ENCODE results near the gene FGF23.

Gene FGF23

GRCh38 chr12:4380332-4380731 is 820 bp upstream of the FGF23 start:
- DNase-seq, result no peak

DNA sequence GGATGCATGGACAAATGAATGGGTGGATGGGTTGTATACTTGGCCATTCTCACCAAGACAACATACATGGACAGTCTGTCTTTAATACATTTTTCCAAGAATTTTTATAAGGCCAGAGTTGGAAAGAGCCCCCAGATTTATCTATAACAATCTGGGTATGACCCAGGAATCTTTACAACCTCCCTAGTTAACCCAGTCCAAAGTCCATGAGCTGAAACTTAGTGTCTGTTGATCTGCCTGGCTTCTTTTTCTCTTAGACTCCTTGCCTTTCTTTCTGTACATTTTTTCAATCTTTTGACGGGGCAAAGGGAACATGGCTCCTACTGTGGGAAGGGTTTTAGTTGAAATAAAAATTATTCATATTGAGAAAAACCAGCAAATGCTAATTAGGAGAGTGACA is 740 bp downstream of the FGF23 start:
- no peak for DNase-seq

- no peak for DNase-seq
These were observed 4.1 kb downstream of the FGF23 start for GRCh38 chr12:4375449-4375848.

- no peak for DNase-seq
These were observed 6.9 kb downstream of the FGF23 start for GRCh38 chr12:4372653-4373052.

- DNase-seq, result no peak
These were observed 9.2 kb downstream of the FGF23 start for GRCh38 chr12:4370265-4370664.

DNA sequence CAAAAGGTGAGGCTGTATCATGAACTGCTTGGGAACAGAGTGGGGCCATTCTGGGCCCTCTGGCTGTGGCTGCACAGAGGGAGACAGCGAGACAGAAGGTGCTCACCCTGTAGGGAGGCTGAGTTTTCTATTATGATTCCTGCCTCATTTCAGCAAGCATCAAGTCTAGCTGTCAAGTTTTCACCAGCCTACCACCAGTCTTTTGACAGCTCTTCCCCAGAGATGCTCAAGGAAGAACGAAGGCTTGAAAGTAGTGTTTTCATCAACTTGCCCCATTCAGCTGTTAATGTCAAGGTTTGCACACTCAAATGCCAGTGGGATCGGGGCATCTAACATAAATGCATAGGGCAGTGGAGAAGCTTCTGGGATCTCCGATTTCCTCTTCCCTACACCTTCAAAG is 10.0 kb downstream of the FGF23 start:
- DNase-seq, result no peak

- no peak for DNase-seq
These were observed 13.4 kb downstream of the FGF23 start for GRCh38 chr12:4366090-4366489.

- DNase-seq, result no peak
These were observed 23.5 kb downstream of the FGF23 start for GRCh38 chr12:4356041-4356327.

- no peak for DNase-seq
These were observed 24.1 kb downstream of the FGF23 start for GRCh38 chr12:4355156-4356040.

DNA sequence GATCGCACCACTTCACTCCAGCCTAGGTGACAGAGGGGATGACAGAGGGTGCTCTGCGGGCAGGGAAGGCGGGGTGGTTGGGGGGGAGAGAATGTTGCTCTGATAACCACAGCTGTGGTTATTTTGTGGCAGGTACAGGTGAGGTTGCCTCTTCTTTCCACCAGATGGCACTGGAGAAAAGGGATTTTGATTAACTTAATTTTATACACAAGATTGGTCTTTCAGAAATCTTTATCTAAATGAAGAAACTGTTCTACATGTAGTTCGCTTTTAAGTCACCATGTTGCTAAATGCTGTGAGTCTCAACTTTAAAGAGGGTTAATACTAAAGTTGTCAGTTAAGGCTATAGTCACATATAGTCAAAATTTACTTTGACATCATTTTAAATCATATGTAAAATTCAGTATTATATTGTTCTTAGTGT is 25.7 kb downstream of the FGF23 start:
- peak; percentile 21 for DNase-seq

DNA sequence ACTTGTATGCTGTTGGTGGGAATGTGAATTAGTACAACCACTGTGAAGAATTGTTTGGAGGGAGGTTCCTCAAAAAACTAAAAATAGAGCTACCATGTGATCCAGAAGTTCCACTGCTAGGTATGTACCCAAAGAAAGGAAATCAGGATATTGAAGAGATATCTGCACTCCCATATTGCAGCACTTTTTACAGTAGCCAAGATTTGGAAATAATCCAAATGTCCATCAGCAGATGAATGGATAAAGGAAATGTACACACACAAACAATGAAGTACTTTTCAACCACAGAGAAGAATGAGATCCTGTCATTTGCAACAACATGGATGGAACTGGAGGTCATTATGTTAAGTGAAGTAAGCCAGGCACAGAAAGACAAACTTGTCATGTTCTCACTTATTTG is 32.6 kb downstream of the FGF23 start:
- DNase-seq, result no peak

- no peak for DNase-seq
These were observed 47.7 kb downstream of the FGF23 start for GRCh38 chr12:4331842-4332241.

DNA sequence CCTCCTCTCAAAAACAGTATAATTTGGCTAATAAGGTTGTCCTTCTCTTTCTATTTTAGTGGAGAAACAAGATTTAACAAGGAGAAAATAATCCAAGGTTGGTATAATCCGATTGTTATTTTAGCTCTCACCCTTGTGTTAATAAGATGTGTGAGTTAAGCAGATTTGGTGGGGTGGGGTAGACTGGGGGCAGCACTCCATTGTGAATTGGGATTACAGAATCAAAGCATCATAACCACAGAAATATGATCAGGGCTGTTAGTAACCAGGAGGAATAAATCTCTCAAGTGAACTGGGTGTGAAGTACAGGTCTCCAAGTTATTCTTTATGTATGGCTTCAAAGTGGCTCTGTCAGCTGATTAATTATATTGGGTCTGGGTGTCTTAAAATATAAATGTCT is 48.3 kb downstream of the FGF23 start:
- no peak for DNase-seq

DNA sequence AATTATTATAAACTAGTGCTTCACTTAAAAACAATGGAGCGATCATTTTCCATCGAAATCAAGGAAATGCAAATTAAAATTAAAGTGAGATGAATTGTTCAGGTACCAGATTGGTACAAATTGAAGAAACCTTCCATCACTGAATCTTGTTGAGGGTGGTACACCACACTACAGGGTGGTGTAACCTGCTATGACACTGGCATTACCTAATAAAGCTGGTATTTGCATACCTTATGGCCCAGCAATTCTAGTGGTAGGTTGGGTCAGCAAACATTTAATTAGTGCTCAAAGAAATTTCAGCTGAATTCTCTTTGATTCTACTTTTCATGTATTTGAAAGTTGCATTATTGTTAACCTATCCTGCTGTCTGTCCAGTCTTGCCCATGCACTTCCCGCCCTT is 49.3 kb downstream of the FGF23 start:
- no peak for DNase-seq

DNA sequence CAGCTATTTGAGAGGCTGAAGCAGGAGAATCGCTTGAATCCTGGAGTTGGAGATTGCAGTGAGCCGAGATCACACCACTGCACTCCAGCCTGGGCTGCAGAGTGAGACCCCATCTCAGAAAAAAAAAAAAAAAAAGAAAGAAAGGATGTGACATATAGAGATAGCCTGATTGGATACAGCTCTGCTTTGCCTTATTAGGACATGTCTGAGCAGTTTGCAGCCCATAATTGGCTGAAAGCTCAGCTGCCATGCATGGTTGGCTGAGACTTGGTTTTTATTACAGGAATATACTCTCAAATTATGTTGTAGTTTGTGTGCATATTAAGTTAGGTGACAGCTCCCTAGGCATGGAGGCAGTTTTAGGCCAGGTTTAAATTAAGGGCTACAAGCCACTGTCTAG is 52.2 kb downstream of the FGF23 start:
- no peak for DNase-seq

GRCh38 chr12:4325966-4326365 is 53.5 kb downstream of the FGF23 start:
- no peak for DNase-seq

- no peak for DNase-seq
These were observed 55.1 kb downstream of the FGF23 start for GRCh38 chr12:4324366-4324765.

GRCh38 chr12:4323396-4323795 is 56.1 kb downstream of the FGF23 start:
- no peak for DNase-seq

DNA sequence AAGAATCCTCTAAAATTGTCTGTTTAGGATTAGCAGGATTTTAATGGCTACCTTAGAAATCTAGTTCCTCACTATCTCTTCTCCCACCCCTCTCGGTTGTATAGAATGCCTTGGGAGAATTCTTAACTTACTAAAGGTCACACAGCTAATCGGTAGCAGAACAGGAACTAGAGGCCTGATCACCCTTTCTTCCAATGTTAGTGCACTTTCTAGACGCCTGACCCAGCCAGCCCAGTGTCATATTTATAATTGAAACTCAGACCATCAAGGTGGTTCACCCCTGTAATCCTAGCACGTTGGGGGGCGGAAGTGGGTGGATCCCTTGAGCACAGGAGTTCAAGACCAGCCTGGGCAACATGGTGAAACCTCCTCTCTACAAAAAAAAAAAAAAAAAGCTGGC is 56.8 kb downstream of the FGF23 start:
- DNase-seq, result no peak

DNA sequence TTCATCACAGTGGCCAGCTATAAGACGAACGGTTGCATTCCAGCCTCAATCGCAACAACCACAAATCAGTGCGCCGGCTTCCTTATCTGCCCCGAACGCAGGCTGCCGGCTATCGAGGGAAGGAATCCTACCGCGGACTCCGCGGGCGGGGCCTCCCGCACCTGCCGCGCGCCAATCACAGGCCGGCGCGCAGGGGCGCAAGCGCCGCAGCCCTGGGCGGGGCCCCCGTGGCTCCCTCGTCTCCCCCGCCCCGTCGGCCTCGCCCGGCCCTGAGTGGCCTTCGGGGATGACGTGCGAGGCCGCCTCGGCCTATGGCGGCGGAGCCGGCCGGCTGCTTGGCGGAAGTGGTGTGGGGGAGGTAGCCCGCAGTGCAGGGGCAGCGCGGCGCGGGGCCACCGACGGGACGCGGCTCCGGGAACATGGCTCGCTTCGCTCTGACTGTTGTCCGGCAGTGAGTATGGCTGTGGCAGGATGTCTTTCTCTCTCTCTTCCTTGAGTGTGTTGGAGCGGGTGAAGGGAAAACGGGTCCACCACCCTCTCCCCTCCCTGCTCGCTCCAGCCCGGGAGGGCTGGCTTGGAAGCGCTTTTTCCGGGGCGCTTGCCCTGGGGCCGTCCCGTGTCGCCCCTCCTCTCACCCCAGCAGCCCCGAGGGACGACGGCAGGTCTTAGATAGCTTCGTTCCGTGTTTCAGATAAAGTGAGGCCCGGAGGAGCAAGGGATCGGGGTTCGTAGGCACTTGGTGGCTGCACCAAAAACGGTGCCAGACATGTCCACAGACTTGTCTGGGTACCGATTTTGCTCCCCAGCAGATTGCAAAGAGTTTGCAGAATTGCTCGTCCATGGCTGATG is 58.4 kb downstream of the FGF23 start, which contains the start of gene TIGAR:
TSS of gene TIGAR (plus strand) at position 361 of the 849 bp plus-strand sequence. CDS start at position 420, 59 bp downstream.
- DNase-seq, result peak; percentile 100

DNA sequence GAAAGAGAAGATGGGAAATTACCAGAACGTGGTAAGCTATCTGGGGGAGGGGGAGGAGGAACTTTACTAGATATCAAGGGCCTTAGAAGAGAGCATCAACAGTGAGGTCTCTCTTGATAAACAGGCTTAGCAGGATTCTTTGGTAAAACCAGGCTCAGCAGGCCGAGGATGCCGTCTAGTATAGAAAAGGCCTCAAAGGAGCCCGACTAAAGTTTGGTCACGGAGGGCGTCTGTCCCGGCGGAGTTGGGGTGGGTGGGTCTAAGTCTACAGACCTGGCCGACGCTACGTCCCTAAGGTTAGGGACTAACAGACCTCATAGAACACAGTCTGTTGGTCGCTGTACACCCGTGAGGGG is 59.0 kb downstream of the FGF23 start:
- DNase-seq, result no peak
